H1 (cell line): ENCODE results near the gene RFXAP. TPM values are rescaled to one million over a fixed set of nuclear protein-coding genes. Genes with fewer than 3 reads are reported as not detected.

Source experiments
- ASH2L ChIP-seq: fragments of 200-600, 300-600 bp; sonication (generic); IDR thresholded peaks from one replicate; pipeline ENCODE4 v1.7.1; 2017; ENCODE audit warnings: low read length
- BACH1 ChIP-seq: IDR thresholded peaks from 2 replicates; pipeline ENCODE4 v1.6.1; 2012; ENCODE audit warnings: low read length, improper control_type of control experiment
- BCL11A ChIP-seq, 2 experiments: IDR thresholded peaks; one replicate each; pipeline ENCODE4 v1.6.1; 2011; ENCODE audit warnings: low read depth in 2 of 2, low read length in 2 of 2, mild to moderate bottlenecking in 2 of 2
- BRCA1 ChIP-seq: IDR thresholded peaks from 2 replicates; pipeline ENCODE4 v1.6.1; 2012; ENCODE audit warnings: low read depth, low read length, improper control_type of control experiment
- CBX5 ChIP-seq: fragments of 300-800, 300-1000 bp; sonication (generic); IDR thresholded peaks from 2 replicates; pipeline ENCODE4 v1.7.1; 2016; ENCODE audit warnings: antibody characterized with exemption, low read length, low read depth
- CBX8 ChIP-seq: fragments of 300-800, 300-1000 bp; sonication (generic); IDR thresholded peaks from 2 replicates; pipeline ENCODE4 v1.7.1; 2016; ENCODE audit warnings: low read depth, low read length, borderline replicate concordance
- CHD1 ChIP-seq: IDR thresholded peaks from 2 replicates; pipeline ENCODE4 v1.6.1; 2012; ENCODE audit warnings: low read depth, low read length, improper control_type of control experiment
- CHD2 ChIP-seq: IDR thresholded peaks from 2 replicates; pipeline ENCODE4 v1.6.1; 2012; ENCODE audit warnings: low read length, improper control_type of control experiment
- CTBP2 ChIP-seq: IDR thresholded peaks from 2 replicates; pipeline ENCODE4 v1.7.0; 2011; ENCODE audit warnings: borderline replicate concordance, mild to moderate bottlenecking, moderate library complexity, mixed read lengths, low read length; ENCODE audit not compliant: insufficient read depth, insufficient read length
- GABPA ChIP-seq: IDR thresholded peaks from 2 replicates; pipeline ENCODE4 v1.6.1; 2011; ENCODE audit warnings: mild to moderate bottlenecking, low read length, moderate library complexity, borderline replicate concordance; ENCODE audit not compliant: insufficient read depth
- GTF2F1 ChIP-seq: IDR thresholded peaks from 2 replicates; pipeline ENCODE4 v1.6.1; 2012; ENCODE audit warnings: low read depth, low read length, improper control_type of control experiment, borderline replicate concordance
- HDAC2 ChIP-seq, 2 experiments: fragments of 300-600 bp in 1 of 2; sonication (generic) in 1 of 2; IDR thresholded peaks; 2 replicates each; pipeline ENCODE4 v1.6.1; 2011 to 2012; ENCODE audit warnings: low read depth in 2 of 2, low read length in 2 of 2, mild to moderate bottlenecking in 2 of 2, moderate library complexity in 2 of 2, borderline replicate concordance in 1 of 2, inconsistent platforms in 1 of 2
- MAFK ChIP-seq: IDR thresholded peaks from 2 replicates; pipeline ENCODE4 v1.6.1; 2012; ENCODE audit warnings: low read depth, mild to moderate bottlenecking, improper control_type of control experiment, low read length
- NRF1 ChIP-seq: IDR thresholded peaks from 2 replicates; pipeline ENCODE4 v1.6.1; 2011; ENCODE audit warnings: mild to moderate bottlenecking, low read depth, low read length, improper control_type of control experiment
- PHF8 ChIP-seq: fragments of 200-600 bp; sonication (generic); conservative IDR thresholded peaks from 2 replicates; pipeline ENCODE4 v1.7.1; 2012; ENCODE audit warnings: low read depth, mild to moderate bottlenecking, inconsistent platforms, low read length, moderate library complexity
- POLR2A ChIP-seq, 2 experiments: IDR thresholded peaks; 1 replicate in 1 of 2; 2 replicates in 1 of 2; pipeline ENCODE4 v1.6.1; 2011; ENCODE audit warnings: low read depth in 2 of 2, low read length in 2 of 2, mild to moderate bottlenecking in 2 of 2; ENCODE audit errors: control extremely low read depth in 1 of 2
- RXRA ChIP-seq: IDR thresholded peaks from 2 replicates; pipeline ENCODE4 v1.6.1; 2011; ENCODE audit warnings: low read depth, mild to moderate bottlenecking, low read length, moderate library complexity; ENCODE audit not compliant: insufficient read depth
- SIX5 ChIP-seq: IDR thresholded peaks from 2 replicates; pipeline ENCODE4 v1.6.1; 2011; ENCODE audit warnings: mild to moderate bottlenecking, low read depth, low read length
- SP2 ChIP-seq: IDR thresholded peaks from 2 replicates; pipeline ENCODE4 v1.6.1; 2012; ENCODE audit warnings: mild to moderate bottlenecking, low read length, inconsistent platforms
- SUZ12 ChIP-seq: fragments of 200-600 bp; sonication (generic); IDR thresholded peaks from 2 replicates; pipeline ENCODE4 v1.6.1; 2012; ENCODE audit warnings: mild to moderate bottlenecking, inconsistent platforms, low read length, moderate library complexity, mixed read lengths
- TAF7 ChIP-seq: optimal IDR thresholded peaks from 2 replicates; pipeline ENCODE3; 2011; ENCODE audit warnings: low read depth, mild to moderate bottlenecking, inconsistent platforms, low read length, moderate library complexity, borderline replicate concordance
- TBP ChIP-seq: IDR thresholded peaks from 2 replicates; pipeline ENCODE4 v1.6.1; 2011; ENCODE audit warnings: low read depth, low read length, improper control_type of control experiment
- TCF12 ChIP-seq: IDR thresholded peaks from 2 replicates; pipeline ENCODE4 v1.6.1; 2011; ENCODE audit warnings: low read depth, mild to moderate bottlenecking, low read length
- TEAD4 ChIP-seq: IDR thresholded peaks from 2 replicates; pipeline ENCODE4 v1.6.1; 2012; ENCODE audit warnings: low read depth, low read length, inconsistent platforms, mixed read lengths
- polyA plus RNA-seq, 7 experiments: library from polyadenylated mRNA; depleted of rRNA in 3 of 7; stranded (reverse) in 5 of 7; unstranded in 2 of 7; fragments of >200 nt in 5 of 7; fragments of 200-250 nt in 2 of 7; gene quantifications; 1 replicate in 5 of 7; 2 replicates in 1 of 7; 4 replicates in 1 of 7; pipeline versions ENCODE4 v1.2.1 to v1.2.3, GENCODE V29; 2011 to 2013; ENCODE audit warnings: missing spikeins in 2 of 7, mixed read lengths in 2 of 7
- total RNA-seq: library from RNA; stranded (reverse); fragmentation: NEBNext Ultra II Directional; extraction: Animal tissue kit (Norgen Biotek cat#: 25700); gene quantifications from 2 replicates; pipeline ENCODE4 v1.2.1, GENCODE V29; 2021
- TF ChIP-seq, protein P1 (sequence below): IDR thresholded peaks from 2 replicates; pipeline ENCODE4 v1.6.1; 2012; ENCODE audit warnings: inconsistent platforms

Gene RFXAP
- total and polyA plus RNA-seq, 2 of the 8 experiments (the other 6 are each of a cell fraction or from before 2014, with no cell fraction given), result 5.2 to 11.5 TPM

DNA sequence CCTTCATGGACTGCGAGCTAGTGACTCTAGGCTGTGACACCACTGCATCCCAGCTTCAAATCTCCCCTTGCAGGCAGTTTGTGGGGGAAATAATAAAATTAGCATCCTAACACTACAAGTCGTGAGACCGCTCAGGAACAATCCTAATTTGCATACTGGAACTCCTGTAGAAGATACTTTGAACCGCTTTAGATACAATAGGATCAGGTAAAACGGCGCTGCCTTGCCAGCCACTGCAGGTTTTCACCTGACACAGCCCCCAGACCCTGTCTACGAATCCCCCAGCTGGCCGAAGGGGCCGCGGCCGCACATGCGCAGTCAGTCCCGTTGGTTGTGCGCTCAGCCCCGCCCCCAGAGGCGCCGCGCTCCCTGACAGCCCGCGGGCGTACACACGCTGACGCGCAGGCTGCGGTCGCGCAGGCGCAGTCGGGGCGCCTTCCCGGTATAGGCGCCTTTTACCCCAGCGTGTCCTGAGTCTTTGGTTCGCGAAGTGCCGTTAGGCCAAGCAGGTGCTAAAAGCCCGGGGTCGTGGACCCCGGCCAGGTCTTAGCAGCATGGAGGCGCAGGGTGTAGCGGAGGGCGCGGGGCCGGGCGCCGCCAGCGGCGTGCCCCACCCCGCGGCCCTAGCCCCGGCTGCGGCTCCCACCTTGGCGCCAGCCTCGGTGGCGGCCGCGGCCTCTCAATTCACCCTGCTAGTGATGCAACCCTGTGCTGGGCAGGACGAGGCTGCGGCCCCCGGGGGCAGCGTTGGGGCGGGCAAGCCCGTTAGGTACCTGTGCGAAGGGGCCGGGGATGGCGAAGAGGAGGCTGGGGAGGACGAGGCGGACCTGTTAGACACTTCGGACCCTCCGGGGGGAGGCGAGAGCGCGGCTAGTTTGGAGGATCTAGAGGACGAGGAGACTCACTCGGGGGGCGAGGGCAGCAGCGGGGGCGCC lies at the start of gene RFXAP (continued):
- TF ChIP-seq TAF7 (no peak), PHF8 (peak; percentile 61; the same call in 1 of the 2 replicates), BRCA1 (no peak), POLR2A (IDR thresholded peaks at IDR 0.05; ENCODE audit: control extremely low read depth in 1 of 2, low read depth in 2 of 2, low read length in 2 of 2) (no peak), SUZ12 (no peak), CHD2 (no peak), GABPA (no peak), CBX8 (no peak), BCL11A (IDR thresholded peaks at IDR 0.05; ENCODE audit: low read depth in 2 of 2, low read length in 2 of 2) (no peak), TEAD4 (no peak), CBX5 (no peak), GTF2F1 (no peak), SP2 (no peak), TBP (no peak; the same call in 1 of the 2 replicates), BACH1 (no peak), ASH2L (peak; percentile 77), RXRA (no peak), CTBP2 (peak; percentile 87), CHD1 (no peak), SIX5 (no peak), TCF12 (no peak), HDAC2 (IDR thresholded peaks at IDR 0.05; ENCODE audit: borderline replicate concordance in 1 of 2, low read depth in 2 of 2, low read length in 2 of 2) (peak in 1 of 2 experiments; percentile 44; a peak in 1 of 4 replicates), MAFK (no peak), NRF1 (peak; percentile 70)
- TF ChIP-seq, protein P1, sequence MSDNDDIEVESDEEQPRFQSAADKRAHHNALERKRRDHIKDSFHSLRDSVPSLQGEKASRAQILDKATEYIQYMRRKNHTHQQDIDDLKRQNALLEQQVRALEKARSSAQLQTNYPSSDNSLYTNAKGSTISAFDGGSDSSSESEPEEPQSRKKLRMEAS, result peak; percentile 83
